Measurements from ENCODE around the gene ADAMTS16.

DNA sequence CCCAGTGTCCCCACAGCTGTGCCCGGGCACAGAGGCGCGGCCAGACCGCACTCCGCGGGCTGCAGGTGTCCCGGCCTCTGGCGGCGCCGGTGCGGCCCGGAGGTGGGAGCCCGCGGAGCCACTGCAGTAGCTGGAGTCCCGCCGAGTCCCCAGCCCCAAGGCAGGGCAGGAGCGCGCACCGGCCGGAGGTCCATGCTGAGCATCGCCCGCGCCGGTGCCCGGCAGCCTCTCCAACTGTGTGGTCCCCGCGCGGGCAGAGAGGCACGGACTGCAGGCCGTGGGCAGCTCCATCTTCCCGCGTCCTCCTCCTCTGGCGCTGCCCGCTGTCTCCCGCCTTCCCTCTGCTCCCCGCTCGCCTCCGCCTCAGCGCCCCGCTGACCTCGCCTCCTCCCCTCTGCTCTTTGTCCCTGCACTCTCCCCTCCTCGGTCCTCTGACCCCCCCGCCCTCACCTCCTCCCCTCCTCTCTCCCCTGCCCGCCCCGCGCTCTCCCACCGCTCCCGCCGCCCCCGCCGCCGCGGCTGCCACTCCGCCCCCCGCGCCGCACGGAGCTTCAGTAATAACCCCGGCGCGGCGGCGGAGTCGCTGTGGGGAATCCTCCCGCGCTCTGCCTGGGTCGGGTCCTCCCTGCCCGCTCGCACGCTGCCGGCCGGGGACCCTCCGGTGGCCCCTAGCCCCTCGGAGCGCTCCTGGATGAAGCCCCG is at the start of gene ADAMTS16:
- TF ChIP-seq, protein P1, sequence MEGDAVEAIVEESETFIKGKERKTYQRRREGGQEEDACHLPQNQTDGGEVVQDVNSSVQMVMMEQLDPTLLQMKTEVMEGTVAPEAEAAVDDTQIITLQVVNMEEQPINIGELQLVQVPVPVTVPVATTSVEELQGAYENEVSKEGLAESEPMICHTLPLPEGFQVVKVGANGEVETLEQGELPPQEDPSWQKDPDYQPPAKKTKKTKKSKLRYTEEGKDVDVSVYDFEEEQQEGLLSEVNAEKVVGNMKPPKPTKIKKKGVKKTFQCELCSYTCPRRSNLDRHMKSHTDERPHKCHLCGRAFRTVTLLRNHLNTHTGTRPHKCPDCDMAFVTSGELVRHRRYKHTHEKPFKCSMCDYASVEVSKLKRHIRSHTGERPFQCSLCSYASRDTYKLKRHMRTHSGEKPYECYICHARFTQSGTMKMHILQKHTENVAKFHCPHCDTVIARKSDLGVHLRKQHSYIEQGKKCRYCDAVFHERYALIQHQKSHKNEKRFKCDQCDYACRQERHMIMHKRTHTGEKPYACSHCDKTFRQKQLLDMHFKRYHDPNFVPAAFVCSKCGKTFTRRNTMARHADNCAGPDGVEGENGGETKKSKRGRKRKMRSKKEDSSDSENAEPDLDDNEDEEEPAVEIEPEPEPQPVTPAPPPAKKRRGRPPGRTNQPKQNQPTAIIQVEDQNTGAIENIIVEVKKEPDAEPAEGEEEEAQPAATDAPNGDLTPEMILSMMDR (IDR thresholded peaks at IDR 0.05; ENCODE audit: low read length): no peak
- TF ChIP-seq EZH2 (optimal IDR thresholded peaks at IDR 0.05; ENCODE audit: low read depth, low read length) (no peak), EZH2phosphoT487 (IDR thresholded peaks at IDR 0.05; ENCODE audit: low read length) (no peak)

Data from MM.1S (cell line).